Activated CD4-positive, alpha-beta T cell treated with anti-CD3 and anti-CD28 coated beads, Interleukin-2, amount 50 U/mL, for 24 hours (primary cell): ENCODE data around the gene CAPN2.

ENCODE experiments used
- DNase-seq, 2 donors: peaks; one replicate each; pipeline ENCODE4 v3.0.0-alpha.2; 2020; ENCODE audit warnings: low read depth in 1 of 2, low spot score in 1 of 2

Gene CAPN2

DNA sequence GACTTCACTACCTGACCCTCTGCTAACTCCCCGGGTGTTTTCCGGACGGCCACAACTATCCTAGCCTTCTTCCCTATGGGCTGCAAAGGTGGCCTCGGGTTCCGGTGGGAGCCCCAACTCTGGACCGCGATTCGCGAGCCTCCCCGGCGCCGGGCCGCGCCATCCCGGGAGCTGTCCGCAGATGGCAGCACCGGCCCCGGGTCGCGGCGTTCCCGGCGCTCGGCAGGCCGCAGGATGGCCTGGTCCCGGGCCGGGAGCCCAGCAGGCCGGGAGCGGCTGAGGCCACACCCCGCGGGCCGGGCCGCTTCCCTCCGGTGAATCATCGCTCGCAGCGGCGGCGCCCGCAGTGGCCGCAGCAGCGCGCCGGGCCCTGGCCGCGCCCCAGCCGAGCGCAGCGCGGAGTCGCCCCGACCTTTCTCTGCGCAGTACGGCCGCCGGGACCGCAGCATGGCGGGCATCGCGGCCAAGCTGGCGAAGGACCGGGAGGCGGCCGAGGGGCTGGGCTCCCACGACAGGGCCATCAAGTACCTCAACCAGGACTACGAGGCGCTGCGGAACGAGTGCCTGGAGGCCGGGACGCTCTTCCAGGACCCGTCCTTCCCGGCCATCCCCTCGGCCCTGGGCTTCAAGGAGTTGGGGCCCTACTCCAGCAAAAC lies at the start of gene CAPN2:
CAPN2 (plus strand) TSS at position 346 of the 656 bp plus-strand sequence; CDS start at position 448, 102 bp downstream.
- DNase-seq: no peak

DNA sequence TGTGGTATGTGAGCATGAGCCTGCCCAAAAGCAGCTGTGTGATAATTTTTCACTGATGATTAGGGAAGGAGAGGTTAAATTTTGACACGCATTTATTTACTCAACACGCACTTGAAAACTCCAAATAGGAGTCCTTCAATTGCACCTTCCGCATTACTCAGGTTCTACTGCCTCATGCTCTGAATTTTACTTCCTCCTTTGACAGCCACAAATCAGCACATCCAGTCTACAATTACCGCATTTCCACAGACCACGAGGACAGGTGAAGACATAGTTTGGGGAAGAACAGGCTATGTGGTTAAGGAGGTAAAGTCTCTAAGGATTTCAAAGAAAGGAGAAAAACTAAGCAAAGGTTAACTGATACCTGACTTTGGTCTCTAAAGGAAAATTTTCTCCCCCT lies 49.4 kb upstream of the CAPN2 start:
- DNase-seq: no peak

DNA sequence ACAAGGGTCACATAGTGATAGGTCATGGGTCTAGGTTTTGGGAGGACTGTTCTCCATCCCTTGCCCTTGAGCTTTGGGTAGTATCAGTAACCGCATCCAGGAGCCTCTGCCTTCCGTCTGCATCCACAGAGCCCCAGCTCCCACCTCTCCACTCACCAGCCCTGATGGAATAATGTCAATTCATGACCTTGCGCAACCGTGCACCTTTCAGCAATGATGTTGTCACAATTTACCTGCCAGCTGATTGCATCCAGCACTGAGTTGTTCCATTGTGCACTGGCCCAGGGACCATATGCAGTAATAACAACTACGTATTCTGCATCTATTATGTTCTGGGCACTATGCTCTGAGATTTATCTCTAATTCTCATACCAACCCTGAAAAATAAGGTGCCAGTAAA lies 48.2 kb upstream of the CAPN2 start:
- DNase-seq: no peak

DNA sequence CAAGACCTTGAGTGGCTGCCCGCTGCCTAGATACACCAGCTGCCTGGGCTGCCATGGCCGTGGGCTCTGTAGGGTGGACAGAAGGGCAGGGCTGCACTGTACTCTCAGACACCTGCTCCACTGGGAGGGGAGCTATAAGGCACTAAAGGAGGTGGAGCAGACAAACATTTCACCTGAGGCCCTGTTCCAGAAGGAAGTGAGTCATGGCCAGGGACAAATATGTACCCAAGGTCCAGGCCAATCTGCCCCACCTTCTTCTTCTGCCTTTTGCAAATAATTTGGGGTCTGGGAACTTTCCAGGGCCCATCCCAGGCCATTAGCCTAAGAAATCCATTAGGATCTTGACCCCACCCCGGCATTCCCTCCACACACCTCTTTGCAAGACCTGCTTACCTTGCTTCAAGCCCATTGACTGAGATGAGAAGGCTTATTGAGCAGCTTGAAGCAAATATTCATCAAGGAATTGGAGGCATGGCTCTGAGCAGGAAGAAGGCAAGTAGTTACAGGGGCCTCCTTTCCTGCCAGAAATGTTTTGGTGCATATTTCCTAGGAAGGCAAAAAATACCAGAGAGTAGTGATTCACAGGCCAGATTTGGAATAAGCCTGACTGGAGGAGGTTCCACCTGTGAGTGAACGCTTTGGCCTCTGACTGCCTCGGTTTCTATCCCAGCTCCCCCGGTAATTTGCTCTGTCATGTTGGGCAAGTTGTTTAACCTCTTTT lies 46.6 kb upstream of the CAPN2 start, which contains the start of gene CAPN8:
CAPN8 (minus strand) TSS at position 110 of the 721 bp plus-strand sequence; CDS start at position 55, 55 bp downstream.
- no peak for DNase-seq

DNA sequence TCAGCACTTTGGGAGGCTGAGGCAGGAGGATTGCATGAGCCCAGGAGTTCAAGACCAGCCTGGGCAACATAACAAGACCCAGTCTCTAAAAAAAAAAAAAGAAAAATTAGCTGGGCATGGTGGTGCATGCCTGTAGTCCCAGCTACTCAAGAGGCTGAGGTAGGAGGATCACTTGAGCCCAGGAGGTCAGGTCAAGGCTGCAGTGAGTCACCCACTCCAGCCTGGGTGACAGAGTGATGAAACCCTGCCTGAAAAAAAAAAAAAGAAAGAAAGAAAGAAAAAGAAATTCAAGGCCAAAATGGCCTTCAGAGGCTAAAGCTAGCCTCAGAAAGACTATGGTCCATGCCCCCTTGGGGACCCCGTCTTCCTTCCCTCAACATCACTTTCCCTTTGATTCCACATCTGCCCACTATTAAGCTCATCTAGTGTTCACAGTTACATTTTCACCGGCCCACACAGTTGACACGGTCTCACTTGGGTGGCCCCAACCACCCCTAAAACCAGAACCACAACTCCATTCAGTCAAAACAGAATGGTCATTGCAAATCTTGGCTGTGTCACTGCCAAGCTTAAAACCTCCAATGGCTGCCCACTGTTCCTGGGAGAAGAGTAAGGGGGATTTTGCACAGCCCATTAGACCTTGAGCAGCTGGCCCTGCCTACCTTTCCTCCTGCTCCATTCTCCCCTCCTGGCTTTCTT lies 44.7 kb upstream of the CAPN2 start:
- DNase-seq: no peak

DNA sequence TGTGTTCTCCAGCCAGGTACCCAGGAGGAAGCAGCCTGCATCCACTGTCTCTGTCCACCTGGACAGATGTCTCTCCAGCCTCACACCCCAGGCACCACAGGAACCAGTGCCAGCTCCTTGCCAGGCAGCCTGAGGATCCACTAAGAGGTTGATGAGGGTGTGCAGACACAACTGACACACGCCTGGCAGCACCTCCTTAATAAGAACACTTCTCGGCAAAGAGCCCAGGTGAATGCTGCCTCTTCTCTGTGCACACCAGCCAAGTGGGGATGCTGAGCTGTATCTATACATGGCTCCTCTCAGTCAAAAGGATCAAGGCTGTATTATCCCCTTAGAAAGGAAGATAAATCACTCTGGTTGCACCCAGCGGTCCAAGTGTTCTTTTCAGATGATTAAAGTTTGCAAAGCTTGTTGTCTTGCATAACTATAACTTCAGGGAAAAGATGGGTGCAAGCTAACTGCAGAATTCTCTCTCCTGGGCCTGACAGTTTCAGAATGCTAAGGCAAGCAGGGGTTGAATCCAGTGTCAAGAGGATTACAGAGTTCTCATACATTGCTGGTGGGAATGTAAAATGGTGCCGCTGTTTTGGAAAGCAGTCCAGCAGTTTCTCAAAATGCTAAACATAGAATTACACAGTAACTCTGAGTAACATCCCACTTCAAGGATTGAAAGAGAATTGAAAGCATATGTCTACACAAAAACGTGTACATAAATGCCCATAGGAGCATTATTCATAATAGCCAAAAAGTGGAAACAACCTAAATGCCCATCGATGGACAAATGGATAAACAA lies 43.1 kb upstream of the CAPN2 start:
- DNase-seq: no peak

DNA sequence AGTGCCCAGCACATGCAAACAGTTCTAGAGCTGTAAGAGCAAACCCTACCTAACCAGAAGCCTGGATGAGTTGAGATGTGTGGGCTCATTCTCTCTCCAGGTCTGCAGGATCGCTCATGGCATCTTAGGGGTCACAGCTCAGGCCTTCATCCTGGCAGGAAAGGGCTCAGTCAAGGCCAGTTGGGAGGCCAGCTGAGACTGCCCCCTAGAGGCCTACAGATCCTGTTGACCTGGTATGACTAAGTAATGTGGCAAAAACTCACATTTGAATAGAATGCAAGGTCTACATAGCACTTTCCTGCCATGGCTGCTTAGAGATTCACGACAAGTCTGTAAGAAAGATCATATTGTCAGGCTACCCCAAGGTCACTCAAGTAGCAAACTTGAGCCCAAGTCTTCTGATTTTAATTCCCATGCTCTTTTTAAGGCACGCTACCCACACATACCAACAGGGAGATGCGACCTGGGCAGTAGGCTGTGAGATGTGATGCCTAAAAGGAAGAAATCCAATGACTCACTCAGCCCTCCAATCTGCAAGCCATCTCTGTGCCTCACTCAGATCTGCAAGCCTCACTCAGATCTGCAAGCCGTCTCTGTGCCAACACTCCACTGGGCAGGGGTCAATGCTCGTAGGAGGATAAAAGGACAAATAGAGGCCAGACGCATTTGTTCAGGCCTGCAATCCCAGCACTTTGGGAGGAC lies 41.7 kb upstream of the CAPN2 start:
- DNase-seq: no peak

DNA sequence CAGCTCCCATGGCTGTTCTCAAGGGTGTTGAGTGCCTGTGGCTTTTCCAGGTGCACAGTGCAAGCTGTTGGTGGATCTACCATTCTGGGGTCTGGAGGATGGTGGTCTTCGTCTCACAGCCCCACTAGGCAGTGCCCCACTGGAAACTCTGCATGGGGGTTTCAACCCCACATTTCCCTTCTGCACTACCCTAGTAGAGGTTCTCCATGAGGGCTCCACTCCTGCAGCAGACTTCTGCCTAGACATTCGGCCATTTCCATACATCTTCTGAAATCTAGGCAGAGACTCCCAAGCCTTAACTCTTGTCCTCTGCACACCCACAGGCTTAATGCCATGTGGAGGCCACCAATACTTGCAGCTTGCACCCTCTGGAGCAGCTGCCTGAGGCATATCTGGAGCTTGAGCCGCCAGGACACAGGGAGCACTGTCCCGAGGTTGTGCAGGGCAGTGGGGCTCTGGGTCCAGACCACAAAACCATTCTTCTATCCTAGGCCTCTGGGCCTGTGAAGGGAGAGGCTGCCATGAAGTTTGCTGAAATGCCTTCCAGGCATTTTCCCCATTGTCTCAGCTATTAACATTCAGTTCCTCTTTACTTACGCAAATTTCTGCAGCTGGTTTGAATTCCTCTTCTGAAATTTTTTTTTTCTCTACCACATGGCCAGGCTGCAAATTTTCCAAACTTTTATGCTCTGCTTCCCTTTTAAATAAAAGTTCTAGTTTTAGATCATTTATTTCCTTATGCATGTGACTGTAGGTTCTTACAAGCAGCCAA lies 38.0 kb upstream of the CAPN2 start:
- no peak for DNase-seq

DNA sequence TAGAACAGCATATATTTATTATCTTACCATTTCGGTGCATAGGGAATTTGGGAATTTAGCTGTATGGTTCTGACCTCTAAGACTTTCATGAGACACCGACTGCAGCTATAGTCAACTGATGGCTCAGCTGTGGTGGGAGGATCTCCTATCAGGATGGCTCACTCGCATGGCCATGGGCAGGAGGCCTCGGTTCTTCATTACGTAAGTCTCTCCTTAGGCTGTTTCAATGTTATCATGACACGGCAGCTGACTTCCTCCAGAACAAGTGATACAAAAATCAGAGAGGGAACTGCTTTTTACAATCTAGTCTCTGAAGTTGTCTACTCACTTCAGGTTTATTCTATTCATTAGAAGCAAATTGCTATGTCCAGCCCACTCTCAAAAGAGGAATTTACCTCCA lies 33.5 kb upstream of the CAPN2 start:
- DNase-seq: no peak

DNA sequence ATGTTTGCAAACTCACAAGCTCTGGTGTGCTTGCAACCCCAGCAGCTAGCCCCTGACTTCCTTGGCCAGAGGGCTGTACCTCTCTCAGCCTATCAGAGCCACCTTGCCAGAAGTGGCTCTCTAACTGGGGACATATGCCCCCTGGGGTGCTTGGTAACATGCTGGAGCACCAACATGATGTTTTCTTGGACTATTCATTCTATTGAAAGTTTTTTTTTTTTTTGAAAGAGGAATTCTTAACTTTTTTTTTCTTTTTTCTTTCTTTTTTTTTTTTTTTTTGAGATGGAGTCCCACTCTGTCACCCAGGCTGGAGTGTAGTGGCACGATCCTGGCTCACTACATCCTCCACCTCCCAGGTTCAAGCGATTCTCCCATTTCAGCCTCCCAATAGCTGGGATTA lies 32.2 kb upstream of the CAPN2 start:
- DNase-seq: no peak

DNA sequence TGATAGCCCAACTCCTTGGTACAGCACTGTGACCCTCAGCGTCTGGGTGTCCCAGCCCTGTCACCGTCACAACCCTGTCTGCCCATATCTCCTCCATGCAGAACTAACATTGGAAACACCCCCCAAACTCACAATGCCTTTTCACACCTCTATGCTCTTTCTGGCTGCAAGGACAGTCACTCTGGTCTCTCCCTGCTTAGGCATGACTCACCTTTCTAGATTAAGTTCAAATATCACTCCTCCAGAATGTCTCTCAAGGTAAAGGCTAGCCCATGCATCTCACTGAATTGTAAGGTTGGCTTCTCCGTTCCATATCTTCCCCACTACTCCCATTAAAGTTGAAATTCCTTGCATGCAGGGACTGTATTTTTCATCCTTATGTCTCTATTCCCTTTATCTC lies 29.8 kb upstream of the CAPN2 start:
- DNase-seq: no peak

DNA sequence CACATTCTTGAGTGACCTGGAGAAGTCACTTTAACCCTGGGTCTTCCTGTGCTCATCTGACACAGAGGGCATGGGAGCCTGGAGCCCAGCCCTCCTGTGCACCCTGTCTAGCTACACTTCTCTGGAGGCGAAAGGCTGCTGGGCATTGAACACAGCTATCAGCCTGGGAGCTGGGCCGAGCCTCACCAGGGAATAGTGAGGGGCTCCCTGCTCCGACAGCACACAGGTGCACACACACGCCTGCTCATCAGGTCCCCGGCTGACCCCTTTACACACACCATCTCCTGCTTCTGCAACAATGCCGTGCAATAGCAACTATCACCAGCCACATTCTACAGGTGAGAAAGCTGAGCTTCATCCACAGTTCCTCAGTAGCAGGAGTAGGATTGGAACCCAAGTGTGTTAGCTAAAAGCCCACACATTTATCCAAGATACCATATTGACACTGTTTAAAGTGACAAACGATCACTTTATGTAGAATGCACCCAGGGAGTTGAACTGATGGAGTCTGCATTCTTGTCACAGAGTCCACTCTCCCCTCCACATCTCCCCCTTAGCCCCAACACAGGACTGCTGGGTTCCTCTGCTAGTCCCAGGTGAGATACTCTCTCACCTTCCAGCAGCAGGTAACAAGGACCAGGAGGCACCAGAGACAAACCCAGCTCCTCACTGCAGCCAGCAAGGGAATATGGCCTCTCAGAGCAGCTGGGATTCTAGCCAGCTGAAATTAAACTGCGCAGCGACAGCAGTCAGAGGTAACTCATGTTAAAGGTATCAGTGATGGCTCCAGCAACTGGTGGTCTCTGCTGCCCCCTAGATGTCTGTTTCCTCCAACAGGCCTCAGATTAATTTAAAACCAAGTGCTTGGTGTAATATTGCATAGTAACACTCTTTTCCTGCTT lies 28.5 kb upstream of the CAPN2 start:
- DNase-seq: peak in 1 of 2 donors; percentile 41

DNA sequence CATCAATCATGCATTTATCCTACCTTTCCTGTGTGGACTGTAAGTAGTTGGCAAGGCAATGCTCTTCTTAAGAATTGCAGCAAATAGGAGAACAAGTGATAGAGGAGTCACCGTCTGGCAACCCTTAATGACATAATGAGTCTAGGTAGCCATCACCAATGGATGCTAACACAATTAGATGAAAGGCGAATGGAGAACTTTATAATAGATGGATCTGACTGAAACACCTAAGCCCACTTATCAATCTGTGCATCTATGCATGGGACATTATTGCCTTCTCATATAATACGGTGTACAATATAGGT lies 27.9 kb upstream of the CAPN2 start:
- no peak for DNase-seq

DNA sequence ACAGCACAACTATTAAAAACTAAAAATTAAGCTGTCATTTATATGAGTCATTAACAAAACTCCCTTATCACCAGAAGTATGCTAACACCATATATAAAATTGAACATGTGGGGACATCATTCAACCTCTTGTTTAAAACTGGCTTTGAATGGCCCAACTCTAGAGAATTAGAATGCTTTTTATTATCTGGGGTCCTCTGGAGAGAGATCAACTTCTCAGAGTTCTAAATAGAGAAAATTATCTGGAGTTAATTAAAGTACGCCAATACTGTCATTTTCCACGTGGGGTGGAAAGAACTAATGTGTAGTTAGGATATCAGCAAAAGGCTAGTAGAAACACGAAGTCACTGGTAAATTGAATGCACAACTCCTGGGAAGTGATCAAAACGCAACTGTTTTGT lies 21.2 kb upstream of the CAPN2 start:
- DNase-seq: no peak

DNA sequence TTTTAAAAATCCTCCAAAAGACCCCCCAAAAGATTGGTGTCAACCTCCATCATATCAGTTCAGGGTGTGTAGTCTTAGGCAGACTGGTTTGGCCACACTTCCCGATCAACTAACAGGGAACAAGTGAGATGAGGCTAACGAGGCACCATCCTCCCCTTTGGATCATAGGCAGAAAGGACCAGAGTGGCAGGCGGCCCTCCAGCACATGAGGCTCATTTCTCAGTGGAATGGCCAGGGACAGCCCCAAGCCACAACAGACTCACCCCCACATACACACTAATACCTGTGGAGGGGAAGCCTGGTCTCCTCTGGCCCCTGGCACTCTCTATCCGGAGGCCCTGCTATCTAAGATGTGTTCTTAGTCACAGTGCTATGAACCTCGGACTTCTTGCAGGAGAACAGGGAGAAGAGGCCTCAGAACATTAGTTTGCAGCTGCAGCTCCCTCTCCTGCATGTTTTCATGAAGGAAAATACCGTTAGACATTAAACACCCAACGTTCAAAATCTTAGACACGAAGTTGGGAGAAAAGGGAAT lies 17.3 kb upstream of the CAPN2 start:
- DNase-seq: no peak

DNA sequence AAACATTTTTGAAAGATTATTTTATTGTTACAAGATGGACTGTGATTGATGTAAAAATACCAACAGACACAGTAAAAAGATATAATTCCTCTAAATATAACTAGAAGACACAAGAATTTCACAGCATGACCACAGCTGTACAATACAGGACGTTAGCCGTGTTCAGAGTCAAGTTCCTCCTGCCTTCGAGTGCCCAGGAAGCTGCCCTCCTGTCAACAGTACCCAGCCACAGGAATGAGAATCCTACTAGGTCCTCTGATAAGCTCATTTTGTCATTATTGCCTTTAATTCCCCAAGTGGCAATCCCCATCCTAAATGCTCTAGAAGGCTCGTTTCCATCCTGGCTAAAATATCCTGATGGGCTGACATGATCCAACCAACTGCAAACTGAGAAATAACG lies 16.4 kb upstream of the CAPN2 start:
- no peak for DNase-seq

DNA sequence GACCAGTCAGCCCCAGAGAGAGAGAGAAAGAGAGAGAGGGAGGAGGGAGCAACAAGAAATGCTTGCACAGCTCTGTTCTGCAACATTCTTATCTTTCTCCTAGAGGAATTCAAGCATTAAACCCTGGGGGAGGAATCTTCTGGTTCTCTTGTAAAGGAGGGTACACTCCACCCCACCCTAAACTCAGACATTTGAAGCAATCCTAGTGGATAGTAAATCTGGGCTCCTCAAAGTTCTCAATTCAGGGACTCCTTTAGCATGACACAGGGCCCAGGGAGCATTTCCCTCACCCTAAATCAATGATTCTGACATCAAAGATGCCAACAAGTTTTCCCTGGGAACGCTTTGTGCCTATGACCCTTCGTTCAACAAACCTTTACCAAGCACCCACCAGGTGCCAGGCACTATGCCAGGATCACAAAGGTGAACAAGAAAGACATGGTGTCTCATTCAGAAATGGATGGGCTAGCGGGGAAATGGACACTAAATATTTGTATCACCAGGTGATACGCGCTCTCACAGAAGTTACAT lies 11.9 kb upstream of the CAPN2 start:
- DNase-seq: no peak

DNA sequence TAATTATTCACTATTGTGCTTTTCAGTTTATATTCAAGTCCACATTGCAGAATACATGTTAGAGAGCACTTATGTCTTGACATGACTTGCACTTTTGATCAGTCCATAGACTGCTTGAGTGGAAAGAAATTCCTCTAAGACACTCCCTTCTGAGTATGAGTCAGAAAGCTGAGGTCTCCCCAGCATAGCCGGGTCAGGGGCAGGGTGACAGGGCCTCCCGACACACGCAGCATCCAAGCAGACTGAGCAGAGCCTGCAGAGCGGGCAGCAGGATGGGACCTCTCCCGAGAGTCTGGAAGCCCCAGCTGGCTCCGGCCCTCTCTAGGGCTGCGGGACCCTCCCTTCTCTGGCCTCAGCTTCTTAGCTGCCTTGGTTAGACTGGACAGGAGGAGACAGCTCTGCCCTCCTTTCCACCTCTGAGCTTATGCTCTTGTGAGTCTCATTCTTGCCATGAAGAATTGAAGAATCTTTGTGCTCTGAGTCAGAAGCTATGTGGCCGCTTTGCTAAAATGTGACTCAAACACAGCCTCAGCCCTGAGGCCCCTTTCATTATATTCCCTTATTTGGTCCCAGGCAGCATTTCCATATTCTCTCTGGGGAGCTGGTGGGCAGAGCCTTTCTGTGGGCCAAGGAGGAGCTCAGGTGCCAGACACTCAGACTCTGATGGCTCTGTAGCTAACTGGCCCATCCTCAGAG lies 11.2 kb upstream of the CAPN2 start:
- no peak for DNase-seq
